Measurements from ENCODE around the gene TAF8. TPM values are rescaled to one million over a fixed set of nuclear protein-coding genes. Genes with fewer than 3 reads are reported as not detected.

TAF8 gene
- total RNA-seq, 4 donors from 2014 or later: 19.2 to 28.5 (median 26.4) TPM

GRCh38 chr6:42135722-42136121, 85.4 kb downstream of the TAF8 start:
- Histone ChIP-seq H3K4me1 (peaks cover 60% of the 10 kb centered on the region), H3K36me3 (peaks cover 6% of the 10 kb centered on the region), H3K27ac (no peak overlapping the region), H3K4me3 (no peak overlapping the region), H3K27me3 (no peaks in the 10 kb centered on the region), H3K9me3 (no peaks in the 10 kb centered on the region)
- DNase-seq (ENCODE audit: low spot score in 2 of 2): no peak
- WGBS: 88% methylated on average over 2 of the region's 2 CpGs
- TF ChIP-seq POLR2A (IDR thresholded peaks at IDR 0.05): no peak
- no peak for TF ChIP-seq EP300 (IDR thresholded peaks at IDR 0.05)
- no peak for TF ChIP-seq POLR2AphosphoS5 (IDR thresholded peaks at IDR 0.05)
- no peak for TF ChIP-seq CTCF (IDR thresholded peaks at IDR 0.05)

GRCh38 chr6:42136508-42137193, 86.3 kb downstream of the TAF8 start:
- Histone ChIP-seq H3K4me3 (peak overlapping the region; percentile 9), H3K27ac (peak overlapping the region; percentile 79), H3K9me3 (no peaks in the 10 kb centered on the region), H3K4me1 (peaks cover 62% of the 10 kb centered on the region), H3K27me3 (no peaks in the 10 kb centered on the region), H3K36me3 (peaks cover 6% of the 10 kb centered on the region)
- no peak for TF ChIP-seq POLR2A (IDR thresholded peaks at IDR 0.05)
- no peak for TF ChIP-seq EP300 (IDR thresholded peaks at IDR 0.05)
- TF ChIP-seq POLR2AphosphoS5 (IDR thresholded peaks at IDR 0.05): no peak
- no peak for TF ChIP-seq CTCF (IDR thresholded peaks at IDR 0.05)
- 49% methylated on average over 14 of the region's 14 CpGs for WGBS
- DNase-seq (ENCODE audit: low spot score in 2 of 2): no peak

Other genes starting within 250 kb of the TAF8 start
- gene USP49, start 155.1 kb upstream of the TAF8 start, total RNA-seq: 10 to 100 TPM in 1 of 4 donors, 1 to 10 TPM in 3; 2.9 to 17.1 (median 4.1) TPM
- 10 to 100 TPM; 15.2 to 18.7 (median 17.3) TPM for gene MED20, start 129.4 kb upstream of the TAF8 start, total RNA-seq
- gene BYSL, start 129.0 kb upstream of the TAF8 start, total RNA-seq: 10 to 100 TPM in 3 of 4 donors, 1 to 10 TPM in 1; 6.8 to 15.7 (median 10.4) TPM
- gene CCND3, start 108.7 kb upstream of the TAF8 start, total RNA-seq: 100 to 1,000 TPM; 106 to 214 (median 132) TPM
- gene C6orf132, start 92.1 kb downstream of the TAF8 start, total RNA-seq: 100 to 1,000 TPM; 112 to 150 (median 122) TPM
- under 1 TPM in 1 of 4 donors, not detected in 3; 0.76 TPM for gene GUCA1A, start 122.8 kb downstream of the TAF8 start, total RNA-seq
- gene GUCA1B, start 144.4 kb downstream of the TAF8 start, total RNA-seq: 1 to 10 TPM in 1 of 4 donors, under 1 TPM in 2, not detected in 1; 0.47 to 4.2 (median 0.76) TPM
- gene MRPS10, start 167.3 kb downstream of the TAF8 start, total RNA-seq: 10 to 100 TPM; 17.7 to 20.8 (median 20.3) TPM

Data from suprapubic skin (tissue), 4 donors.